Activated naive CD8-positive, alpha-beta T cell treated with anti-CD3 and anti-CD28 coated beads, Interleukin-2, amount 10 ng/mL, durations not matched to agents 7 days and 5 days (primary cell): Measurements from ENCODE around the gene RMI1. TPM values are rescaled to one million over a fixed set of nuclear protein-coding genes. Genes with fewer than 3 reads are reported as not detected.
A peak's percentile ranks its signal among the peaks of the same experiment; 100 is the strongest.

Source experiments
- microRNA-seq: library from miRNA; unstranded; fragments of <30 nt; microRNA quantifications from one replicate; pipeline ENCODE4 v1.2.0, GENCODE V29; 2022
- total RNA-seq, 2 experiments: library from RNA; stranded (reverse); gene quantifications; one replicate each; pipeline ENCODE4 v1.2.3, GENCODE V29; 2021

The RMI1 gene
- total RNA-seq, 2 experiments from 2014 or later, result 19.0 to 19.2 TPM

Small RNA genes within 50 kb of the gene (microRNA-seq; reads per million reads assigned to microRNA genes)
- gene MIR7-1, result 308 reads per million, percentile 69 among the genes with 10 or more reads in this experiment

Other genes starting within 250 kb of the RMI1 start
- gene GKAP1, start 163.0 kb upstream of the RMI1 start, total RNA-seq, result 1 to 10 TPM; 5.9 to 6.9 TPM
- 1 to 10 TPM; 3.4 to 3.6 TPM for gene KIF27, start 59.4 kb upstream of the RMI1 start, total RNA-seq
- 100 to 1,000 TPM; 587 to 601 TPM for gene HNRNPK, start 590 bp upstream of the RMI1 start, total RNA-seq